Thymus (tissue), 11 donors: ENCODE results near the gene SERPINI1. TPM values are rescaled to one million over a fixed set of nuclear protein-coding genes. Genes with fewer than 3 reads are reported as not detected.

Experiments
- DNase-seq, 9 donors: peaks; one replicate each; pipeline ENCODE4 v3.0.0-alpha.2; 2013; ENCODE audit warnings: low spot score in 9 of 9, low read depth in 6 of 9, missing footprints in 1 of 9
- H3K27ac ChIP-seq, 2 donors: one replicate each; pipeline ENCODE4 v1.5.1; 2013; ENCODE audit warnings: control low read depth in 1 of 2, low read depth in 1 of 2, low read length in 1 of 2, mild to moderate bottlenecking in 1 of 2, moderate library complexity in 1 of 2
- H3K27me3 ChIP-seq, 2 donors: one replicate each; pipeline ENCODE4 v1.5.1; 2013; ENCODE audit warnings: low read length in 1 of 2; ENCODE audit not compliant: control insufficient read depth in 2 of 2, insufficient read depth in 1 of 2
- H3K36me3 ChIP-seq, 2 donors: one replicate each; pipeline ENCODE4 v1.5.1; 2013; ENCODE audit warnings: low read length in 1 of 2, mild to moderate bottlenecking in 1 of 2, moderate library complexity in 1 of 2; ENCODE audit not compliant: control insufficient read depth in 2 of 2, insufficient read depth in 2 of 2
- H3K4me1 ChIP-seq, 2 donors: one replicate each; pipeline ENCODE4 v1.5.1; 2013; ENCODE audit warnings: low read length in 2 of 2; ENCODE audit not compliant: control insufficient read depth in 2 of 2, insufficient read depth in 2 of 2
- H3K4me3 ChIP-seq, 2 donors: one replicate each; pipeline ENCODE4 v1.5.1; 2013; ENCODE audit warnings: low read length in 2 of 2, control low read depth in 1 of 2, mild to moderate bottlenecking in 1 of 2
- H3K9me3 ChIP-seq, 2 donors: one replicate each; pipeline ENCODE4 v1.5.1; 2013; ENCODE audit warnings: low read length in 1 of 2, mild to moderate bottlenecking in 1 of 2; ENCODE audit not compliant: control insufficient read depth in 2 of 2, insufficient read depth in 1 of 2
- WGBS: extraction: QIAGEN DNeasy Blood & Tissue Kit; methylation state at CpG from one replicate; pipeline ENCODE4 v1.1.7; 2013; 5-methylcytosine and 5-hydroxymethylcytosine counted together
- polyA plus RNA-seq: library from polyadenylated mRNA; stranded (reverse); fragments of 200-250 nt; gene quantifications from one replicate; pipeline ENCODE4 v1.2.3, GENCODE V29; 2013
- total RNA-seq: library from RNA; stranded (reverse); fragments of 120-200 nt; gene quantifications from one replicate; pipeline ENCODE4 v1.2.4, GENCODE V29; 2013
- donor health status: healthy.

Gene SERPINI1
- total and polyA plus RNA-seq, 2 donors, result 8.5 to 11.7 TPM

DNA sequence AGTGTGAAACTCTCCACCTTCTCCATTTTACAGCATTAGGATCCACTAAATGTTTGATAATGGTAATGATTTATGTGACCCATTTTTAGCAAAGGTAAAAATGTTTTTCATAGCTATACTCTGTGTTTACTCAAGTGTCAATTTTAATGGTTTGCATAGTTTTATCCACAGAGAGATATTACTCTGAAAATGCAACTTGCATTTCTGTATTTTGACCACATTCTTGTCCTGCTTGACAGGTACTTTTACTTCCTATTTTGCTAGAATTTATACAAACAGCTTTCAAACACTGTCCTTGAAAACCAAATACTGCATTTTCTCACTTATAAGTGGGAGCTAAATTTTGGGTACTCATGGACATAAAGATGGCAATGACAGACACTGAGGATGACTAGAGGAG is 62.9 kb downstream of the SERPINI1 start:
- Histone ChIP-seq H3K4me1 (no peaks in the 10 kb centered on the region), H3K27ac (no peak overlapping the region), H3K4me3 (no peak overlapping the region), H3K27me3 (no peaks in the 10 kb centered on the region), H3K9me3 (no peaks in the 10 kb centered on the region), H3K36me3 (no peaks in the 10 kb centered on the region)
- no peak for DNase-seq

DNA sequence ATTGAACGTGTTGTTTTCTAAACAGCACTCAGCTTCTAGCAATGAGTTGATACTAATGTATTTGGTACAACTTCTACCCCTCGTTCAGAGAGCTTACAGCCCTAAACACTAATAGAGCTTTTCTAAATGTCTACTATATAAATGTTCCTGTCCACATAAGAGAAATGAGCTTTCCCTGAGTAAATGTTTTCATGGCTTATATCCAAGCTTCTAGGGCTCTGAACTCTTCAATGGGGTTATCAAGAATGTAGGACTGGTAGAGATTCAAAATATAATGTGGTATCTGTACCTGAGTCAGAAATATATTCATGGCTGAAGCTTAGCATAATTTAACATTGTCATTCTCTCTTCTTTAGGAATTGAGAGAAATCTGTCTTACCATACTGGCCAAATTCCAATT is 73.4 kb downstream of the SERPINI1 start:
- WGBS, result 94% methylated on average over 2 of the region's 2 CpGs
- Histone ChIP-seq H3K27me3 (no peaks in the 10 kb centered on the region), H3K27ac (no peak overlapping the region), H3K9me3 (no peaks in the 10 kb centered on the region), H3K36me3 (no peaks in the 10 kb centered on the region), H3K4me1 (no peaks in the 10 kb centered on the region), H3K4me3 (no peak overlapping the region)
- no peak for DNase-seq

DNA sequence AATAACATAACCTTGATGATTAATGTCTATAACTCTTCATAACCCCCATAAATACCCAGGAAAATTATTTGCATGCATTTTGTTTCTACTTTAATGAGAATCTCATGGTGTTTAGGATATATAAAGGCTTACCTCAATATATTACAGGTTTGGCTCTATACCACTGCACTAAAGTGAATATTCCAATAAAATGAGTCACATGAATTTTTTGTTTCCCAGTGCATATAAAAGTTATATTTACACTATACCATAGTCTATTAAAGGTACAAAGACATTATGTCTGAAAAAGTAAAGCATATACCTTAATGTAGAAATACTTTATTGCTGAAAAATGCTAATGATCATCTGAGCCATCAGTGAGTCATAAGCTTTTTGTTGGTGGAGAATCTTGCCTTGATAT is 74.7 kb downstream of the SERPINI1 start:
- no peaks in the 10 kb centered on the region for H3K9me3 ChIP-seq
- H3K4me1 ChIP-seq, result no peaks in the 10 kb centered on the region
- DNase-seq, result no peak
- no peaks in the 10 kb centered on the region for H3K27me3 ChIP-seq
- H3K4me3 ChIP-seq, result no peak overlapping the region
- no peak overlapping the region for H3K27ac ChIP-seq
- no peaks in the 10 kb centered on the region for H3K36me3 ChIP-seq

DNA sequence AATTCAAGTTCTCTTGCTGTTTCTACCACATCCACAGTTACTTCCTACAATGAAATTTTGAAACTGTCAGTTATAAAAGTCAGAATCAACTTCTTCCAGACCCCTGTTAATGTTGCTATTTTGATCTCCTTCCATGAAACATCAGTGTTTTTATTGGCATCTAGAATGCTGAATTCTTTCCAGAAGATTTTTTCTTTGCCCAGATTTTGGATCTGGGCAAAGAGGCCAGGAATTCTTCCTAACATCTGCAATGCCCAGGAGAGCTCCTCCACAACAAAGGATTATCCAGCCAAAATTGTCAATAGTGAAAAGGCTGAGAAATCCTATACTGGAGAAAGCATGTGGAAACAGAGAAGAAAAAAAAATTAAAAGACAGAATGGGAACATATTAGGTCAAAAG is 75.5 kb downstream of the SERPINI1 start:
- no peak for DNase-seq
- Histone ChIP-seq H3K27me3 (no peaks in the 10 kb centered on the region), H3K36me3 (no peaks in the 10 kb centered on the region), H3K9me3 (no peaks in the 10 kb centered on the region), H3K4me1 (no peaks in the 10 kb centered on the region), H3K4me3 (no peak overlapping the region), H3K27ac (no peak overlapping the region)

DNA sequence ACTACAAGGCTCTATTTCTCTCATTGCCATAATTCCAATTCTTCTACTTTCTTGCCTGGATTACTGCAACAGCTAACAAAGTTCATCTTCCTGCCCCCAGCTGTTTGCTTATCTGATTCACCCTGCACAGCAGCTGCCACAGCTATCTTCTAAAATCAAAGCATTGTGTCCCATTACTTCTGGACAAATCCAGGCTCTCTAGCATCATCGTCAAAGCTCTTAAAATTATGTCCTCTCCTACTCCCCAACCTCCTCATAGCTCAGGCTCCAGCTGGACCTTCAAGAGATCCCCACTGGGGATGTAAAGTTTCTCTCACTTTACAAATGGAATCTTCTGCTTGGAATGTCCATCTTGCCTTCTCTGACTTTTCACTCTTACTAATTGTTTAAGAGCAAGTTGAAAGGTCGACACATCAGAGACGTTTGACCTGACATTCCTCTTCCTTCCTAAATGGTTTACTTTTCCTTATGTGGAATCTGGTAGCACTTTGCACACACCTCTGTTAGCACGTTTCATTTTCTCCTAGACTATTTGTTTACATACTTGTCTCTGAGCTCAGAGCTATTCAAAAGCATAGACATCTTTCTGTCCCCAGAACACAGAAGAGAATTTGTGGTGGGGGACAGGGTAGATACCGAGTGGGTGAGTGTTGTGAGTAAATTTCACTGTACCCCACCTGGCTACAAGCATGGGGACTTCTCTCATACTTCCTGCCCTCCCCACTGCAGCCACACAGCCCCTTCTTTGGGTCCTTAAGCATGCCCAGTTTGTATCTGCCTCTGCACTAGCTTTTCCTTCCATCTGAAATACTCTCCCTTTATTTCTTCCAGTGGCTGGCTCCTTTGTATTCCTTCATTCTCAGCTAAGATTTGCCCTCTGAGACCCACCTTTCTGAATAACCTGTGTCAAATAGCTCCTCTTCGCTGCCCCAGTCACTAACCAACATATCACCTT is 77.9 kb downstream of the SERPINI1 start:
- no peak overlapping the region for H3K27ac ChIP-seq
- no peaks in the 10 kb centered on the region for H3K36me3 ChIP-seq
- H3K4me1 ChIP-seq, result no peaks in the 10 kb centered on the region
- no peaks in the 10 kb centered on the region for H3K9me3 ChIP-seq
- H3K4me3 ChIP-seq, result no peak overlapping the region
- no peak for DNase-seq
- WGBS, result 91% methylated on average over 6 of the region's 6 CpGs
- H3K27me3 ChIP-seq, result no peaks in the 10 kb centered on the region

DNA sequence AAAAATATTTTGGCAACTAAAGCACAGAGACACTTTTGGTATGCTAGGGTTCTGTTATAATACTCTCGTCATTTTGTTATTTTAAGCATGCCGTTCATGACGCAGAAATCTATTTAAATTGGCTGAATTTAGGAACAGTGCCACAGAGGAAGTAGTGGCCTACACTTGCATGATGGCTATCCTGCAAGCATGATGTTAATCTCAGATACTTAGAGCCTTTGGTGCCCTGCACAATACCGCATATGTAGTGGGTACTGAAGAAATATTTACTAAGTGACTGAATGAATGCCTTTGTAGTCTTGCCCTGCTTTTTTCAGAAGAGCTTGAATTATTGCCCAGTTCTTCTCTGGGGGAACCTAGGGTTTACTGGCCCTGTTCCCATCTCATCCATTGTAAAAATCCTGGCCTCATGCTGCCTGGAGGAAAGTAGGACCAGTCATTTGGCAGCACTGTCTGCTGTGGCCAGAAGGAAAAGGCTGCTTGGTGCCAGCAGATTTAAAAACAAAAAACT is 79.0 kb downstream of the SERPINI1 start:
- Histone ChIP-seq H3K27ac (no peak overlapping the region), H3K4me1 (no peaks in the 10 kb centered on the region), H3K27me3 (no peaks in the 10 kb centered on the region), H3K36me3 (no peaks in the 10 kb centered on the region), H3K4me3 (no peak overlapping the region), H3K9me3 (no peaks in the 10 kb centered on the region)
- DNase-seq, result no peak
- whole genome bisulfite sequencing, result 81% methylated on average over 4 of the region's 4 CpGs

DNA sequence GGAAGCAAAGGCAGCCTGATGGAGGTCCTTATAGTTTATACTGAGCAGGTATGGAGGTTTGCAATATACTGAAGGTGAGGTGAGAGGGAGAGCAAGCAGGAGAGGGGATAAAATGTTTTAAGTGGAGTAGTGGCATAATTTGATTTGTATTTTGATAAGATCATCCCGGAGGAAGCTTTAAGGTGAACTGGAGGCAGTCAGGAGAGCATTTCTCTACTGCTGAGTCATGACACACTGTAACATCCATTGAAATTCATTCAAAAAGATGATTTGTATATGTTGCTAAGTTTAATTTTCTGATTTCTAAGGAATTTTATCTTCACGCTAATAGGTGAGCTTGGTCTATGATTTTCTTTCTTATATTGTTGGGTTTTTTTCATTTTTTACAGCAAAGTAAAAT is 81.4 kb downstream of the SERPINI1 start:
- Histone ChIP-seq H3K36me3 (no peaks in the 10 kb centered on the region), H3K27ac (no peak overlapping the region), H3K4me3 (no peak overlapping the region), H3K9me3 (peaks cover 0 to 5% of the 10 kb centered on the region in 2 donors), H3K4me1 (no peaks in the 10 kb centered on the region), H3K27me3 (no peaks in the 10 kb centered on the region)
- no peak for DNase-seq
- WGBS, result 69% methylated on average over 2 of the region's 2 CpGs

DNA sequence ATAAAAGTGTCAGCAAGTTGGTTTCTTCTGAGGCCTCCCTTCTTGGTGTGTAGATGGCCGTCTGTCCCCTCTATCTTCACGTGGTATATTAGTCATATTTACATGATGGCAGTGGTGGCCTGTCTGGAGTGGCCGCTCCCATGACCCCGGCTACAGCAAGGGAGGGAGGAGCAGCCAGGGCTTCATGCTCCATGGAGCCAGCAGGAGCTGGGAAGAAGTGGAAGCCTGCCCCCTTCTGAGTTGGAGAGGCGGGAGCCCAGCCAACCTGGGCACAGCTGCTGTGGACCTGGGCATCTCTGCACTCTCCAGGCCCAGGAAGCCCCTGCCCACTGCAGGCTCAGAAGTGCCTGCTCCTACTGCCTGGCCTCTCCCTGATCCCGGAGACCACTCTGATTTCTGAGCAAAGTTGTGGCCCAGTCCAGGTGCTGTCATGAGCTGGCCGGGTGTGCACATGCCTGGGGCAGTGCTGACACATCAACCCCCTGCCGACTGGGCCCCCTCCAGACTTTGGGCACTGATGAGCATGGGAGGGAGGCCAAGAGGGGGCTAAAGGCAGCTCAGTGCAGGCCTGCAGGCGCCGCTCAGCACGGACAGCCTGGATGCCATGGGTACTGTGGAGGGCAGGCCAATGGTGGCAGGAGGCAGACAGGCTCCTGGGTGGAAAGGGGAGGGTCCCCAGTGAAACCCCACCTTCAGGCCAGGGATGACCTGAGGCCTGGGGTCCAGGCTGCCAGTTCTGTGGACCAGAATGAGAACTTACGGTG is 84.8 kb downstream of the SERPINI1 start:
- Histone ChIP-seq H3K4me3 (no peak overlapping the region), H3K27me3 (no peaks in the 10 kb centered on the region), H3K36me3 (no peaks in the 10 kb centered on the region), H3K9me3 (peaks cover 0 to 5% of the 10 kb centered on the region in 2 donors), H3K4me1 (no peaks in the 10 kb centered on the region), H3K27ac (no peak overlapping the region)
- no peak for DNase-seq
- WGBS, result 97% methylated on average over 12 of the region's 12 CpGs

DNA sequence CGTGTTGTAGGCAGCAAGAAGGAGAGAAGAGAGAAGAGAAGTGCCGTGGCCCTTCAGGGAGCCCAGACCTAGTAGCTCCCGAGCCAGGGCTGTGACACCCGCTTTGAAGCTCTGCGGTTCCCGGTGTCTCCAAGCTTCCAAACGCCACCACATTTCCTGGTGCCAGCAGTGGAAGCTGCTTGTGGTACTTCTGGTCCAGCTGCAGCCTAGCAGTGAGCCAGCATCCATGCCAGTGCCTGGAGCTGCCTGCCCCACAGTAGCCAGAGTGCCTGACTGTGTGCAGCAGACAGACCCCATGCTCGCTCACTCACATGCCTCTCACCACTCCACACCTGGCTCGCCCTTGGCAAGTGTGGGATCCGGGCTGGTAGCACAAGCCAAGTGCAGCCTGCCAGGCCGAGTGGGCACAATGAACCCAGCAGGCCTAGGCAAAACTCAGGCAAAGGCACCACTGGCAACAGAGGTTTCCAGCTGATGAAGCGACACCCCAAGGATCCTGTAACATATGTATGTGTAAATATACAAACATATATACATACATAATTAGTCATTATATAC is 85.8 kb downstream of the SERPINI1 start:
- Histone ChIP-seq H3K27me3 (no peaks in the 10 kb centered on the region), H3K36me3 (no peaks in the 10 kb centered on the region), H3K27ac (no peak overlapping the region), H3K4me1 (no peaks in the 10 kb centered on the region), H3K9me3 (peaks cover 0 to 5% of the 10 kb centered on the region in 2 donors), H3K4me3 (no peak overlapping the region)
- WGBS, result 98% methylated on average over 12 of the region's 12 CpGs
- no peak for DNase-seq
